Right lobe of liver (tissue), 6 donors: ENCODE results near the gene DHX57. TPM values are rescaled to one million over a fixed set of nuclear protein-coding genes. Genes with fewer than 3 reads are reported as not detected.
A peak's percentile ranks its signal among the peaks of the same experiment; 100 is the strongest.

Experiments used
- ATAC-seq, 4 donors: fragments of 200-7000 bp; cut with Tn5 transposase; one replicate each; pipeline ENCODE4 v1.9.1; 2020; ENCODE audit warnings: mild to moderate bottlenecking in 4 of 4, moderate library complexity in 4 of 4
- DNase-seq, 3 donors: peaks; one replicate each; pipeline ENCODE4 v3.0.0-alpha.2; 2020
- H3K27ac ChIP-seq, 3 donors: fragments of 200-600 bp; one replicate each; pipeline ENCODE4 v1.8.0; 2022
- H3K27me3 ChIP-seq, 2 donors: fragments of 200-600 bp; one replicate each; pipeline ENCODE4 v1.8.0; 2022
- H3K36me3 ChIP-seq, 4 donors: fragments of 200-600 bp; sonication (generic) in 1 of 4; one replicate each; pipeline versions ENCODE4 v1.5.1 to v1.8.0; 2017 to 2022; ENCODE audit warnings: control low read depth in 1 of 4
- H3K4me1 ChIP-seq, 4 donors: fragments of 200-600 bp; sonication (generic) in 1 of 4; one replicate each; pipeline versions ENCODE4 v1.5.1 to v1.8.0; 2017 to 2022; ENCODE audit warnings: control low read depth in 1 of 4
- H3K4me3 ChIP-seq, 3 donors: fragments of 200-600 bp; one replicate each; pipeline ENCODE4 v1.8.0; 2022
- H3K9me3 ChIP-seq, 4 donors: fragments of 200-600 bp; sonication (generic) in 1 of 4; one replicate each; pipeline versions ENCODE4 v1.5.1 to v1.8.0; 2017 to 2022; ENCODE audit warnings: control low read depth in 1 of 4
- CTCF ChIP-seq, 4 donors: fragments of 200-600 bp in 3 of 4; fragments of 450-650 bp in 1 of 4; IDR thresholded peaks; one replicate each; pipeline versions ENCODE4 v1.5.1 to v1.8.0; 2016 to 2022; ENCODE audit warnings: antibody characterized with exemption in 4 of 4, mild to moderate bottlenecking in 2 of 4
- POLR2A ChIP-seq: fragments of 450-650 bp; IDR thresholded peaks from one replicate; pipeline ENCODE4 v1.6.1; 2017; ENCODE audit warnings: antibody characterized with exemption, mild to moderate bottlenecking
- WGBS: methylation state at CpG from one replicate; pipeline ENCODE4 v1.1.6; 2018; ENCODE audit warnings: low coverage, low lambda C conversion rate; ENCODE audit not compliant: insufficient coverage; ENCODE audit errors: missing lambda C conversion rate; 5-methylcytosine and 5-hydroxymethylcytosine counted together
- intact Hi-C, 2 donors: fragments of 100-400 bp; cut with DNase I; formaldehyde crosslinking; loops; one replicate each; pipeline versions ENCODE4 v1.11.2 to v1.14.1; 2022
- small RNA-seq, 2 experiments: library from RNA; depleted of rRNA; stranded (forward); fragments of <200 nt; gene quantifications; one replicate each; pipeline ENCODE3, GENCODE V24; 2016
- total RNA-seq, 6 experiments: library from RNA; depleted of rRNA in 2 of 6; stranded (reverse); fragments of >200 nt in 2 of 6; fragmentation: NEBNext Ultra II Directional in 3 of 6; extraction: Animal tissue kit (Norgen Biotek cat#: 25700) in 3 of 6; gene quantifications; one replicate each; pipeline versions ENCODE4 v1.1.0 to v1.2.4, GENCODE V29; 2016 to 2023
- donor health status: DM: no; HTN: yes; CAD: no.
- donor health status: DM: no; HTN: no; CAD: no.
- donor health status: DM: no; HTN: no; CAD: no.
- donor health status: DM: no; HTN: yes; CAD: no.
- donor health status: DM: no; HTN: yes; CAD: no.

Gene DHX57
- total RNA-seq, 6 experiments from 2014 or later: 4.4 to 6.4 (median 4.9) TPM

DNA sequence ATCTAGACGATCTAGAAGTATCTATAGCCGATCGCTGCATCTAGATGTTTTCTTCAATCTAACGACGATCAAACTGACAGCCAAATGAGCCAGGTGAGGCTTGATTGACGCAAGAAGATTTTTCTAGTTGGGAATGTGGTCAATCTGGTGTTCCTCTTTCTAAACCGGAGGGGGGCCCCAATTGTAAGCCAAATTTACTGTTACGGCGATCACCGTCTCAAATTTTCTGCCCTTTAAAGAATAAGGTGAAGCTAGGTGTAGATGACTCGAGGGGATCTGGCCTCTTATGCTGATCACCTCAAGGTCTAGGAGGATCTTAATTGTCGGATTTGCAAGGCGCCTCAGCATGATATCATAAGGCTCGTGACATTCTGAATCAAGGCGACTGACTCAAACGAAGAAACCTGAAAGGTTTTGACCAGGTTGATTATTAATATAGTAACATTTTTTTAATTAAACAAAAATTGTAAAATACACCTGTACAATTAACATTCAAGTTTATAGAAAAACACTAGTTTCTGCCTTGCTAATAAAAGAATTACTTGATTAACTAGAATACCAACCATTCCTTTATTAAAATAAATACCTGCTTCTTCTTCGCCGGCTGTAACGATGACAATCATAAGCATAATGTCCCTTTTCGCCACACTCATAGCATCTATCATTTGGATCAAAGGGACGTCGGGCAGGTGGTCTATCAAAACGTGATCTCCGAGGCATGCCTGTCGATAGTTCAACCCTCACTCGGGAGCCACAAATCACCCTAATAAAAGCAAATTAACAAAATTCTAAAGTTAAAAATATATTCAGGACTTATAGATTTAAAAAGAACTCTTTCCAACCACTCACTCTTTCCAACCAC, 126.6 kb downstream of the DHX57 start:
- TF ChIP-seq POLR2A (no peak), CTCF (IDR thresholded peaks at IDR 0.05) (no peak)
- peak overlapping the region in 1 of 3 donors; percentile 97 for H3K27ac ChIP-seq
- H3K4me1 ChIP-seq: peaks cover 0 to 64% (median 25%) of the 10 kb centered on the region in 4 donors
- WGBS: 54% methylated on average over 26 of the region's 26 CpGs
- DNase-seq (no peak), ATAC-seq (no peak)
- no peaks in the 10 kb centered on the region for H3K9me3 ChIP-seq
- intact Hi-C loops: no loop called here
- H3K36me3 ChIP-seq: peaks cover 0 to 58% (median 36%) of the 10 kb centered on the region in 4 donors
- no peaks in the 10 kb centered on the region for H3K27me3 ChIP-seq
- H3K4me3 ChIP-seq: peak overlapping the region; percentile 76 to 97 (median 91)

- TF ChIP-seq CTCF (IDR thresholded peaks at IDR 0.05): no peak
- no peak for TF ChIP-seq POLR2A
- Histone ChIP-seq H3K9me3 (no peaks in the 10 kb centered on the region), H3K27ac (no peak overlapping the region), H3K4me1 (peaks cover 0 to 65% (median 26%) of the 10 kb centered on the region in 4 donors), H3K36me3 (peaks cover 0 to 66% (median 39%) of the 10 kb centered on the region in 4 donors), H3K4me3 (no peak overlapping the region), H3K27me3 (no peaks in the 10 kb centered on the region)
- 84% methylated on average over 9 of the region's 9 CpGs for WGBS
- no peak for DNase-seq
- ATAC-seq: no peak
- intact Hi-C loops: no loop called here
These were observed 127.3 kb downstream of the DHX57 start for GRCh38 chr2:38748391-38748790.

DNA sequence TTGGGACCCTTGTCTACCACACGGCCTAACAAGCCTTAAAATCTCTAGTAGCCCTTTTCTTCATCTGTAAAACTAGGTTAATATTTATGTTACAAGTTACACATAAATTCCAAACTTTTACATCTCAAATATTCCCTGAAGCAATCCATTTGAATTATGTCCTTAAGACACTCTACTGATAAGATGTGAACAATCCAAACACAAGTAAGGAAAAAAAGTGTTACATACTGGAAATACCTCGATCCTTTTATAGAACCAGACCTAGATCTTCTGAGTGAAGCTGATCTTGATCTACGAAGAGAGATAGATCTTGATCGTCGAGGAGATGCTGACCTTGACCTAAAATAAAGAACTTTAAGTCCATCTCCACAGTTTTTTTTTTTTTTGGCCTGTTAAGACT, 127.9 kb downstream of the DHX57 start:
- Histone ChIP-seq H3K36me3 (peaks cover 0 to 72% (median 39%) of the 10 kb centered on the region in 4 donors), H3K4me3 (no peak overlapping the region)

More for the DNA sequence above, 127.9 kb downstream of the DHX57 start:
- Histone ChIP-seq H3K27me3 (no peaks in the 10 kb centered on the region), H3K9me3 (no peaks in the 10 kb centered on the region), H3K4me1 (peaks cover 0 to 71% (median 27%) of the 10 kb centered on the region in 4 donors), H3K27ac (no peak overlapping the region)
- ATAC-seq (no peak), DNase-seq (no peak)
- TF ChIP-seq POLR2A (no peak), CTCF (IDR thresholded peaks at IDR 0.05) (no peak)
- 64% methylated on average over 5 of the region's 5 CpGs for WGBS
- intact Hi-C loops: no loop called here

Small RNA genes lying within 50 kb of the gene (small RNA-seq; reads per million reads assigned to genes)
- 0 reads per million in 2 experiments for gene RNU6-851P

Other genes with a start within 250 kb of the DHX57 start
- gene GALM, start 209.8 kb downstream of the DHX57 start, total RNA-seq: 10 to 100 TPM; 26.2 to 47.9 (median 36.7) TPM
- 10 to 100 TPM; 33.5 to 57.4 (median 44.4) TPM for gene SRSF7, start 124.6 kb downstream of the DHX57 start, total RNA-seq
- 10 to 100 TPM in 1 of 6 experiments, 1 to 10 TPM in 5; 5.8 to 10.5 (median 7.3) TPM for gene GEMIN6, start 97.7 kb downstream of the DHX57 start, total RNA-seq
- gene MORN2, start within 50 bp of the DHX57 start, total RNA-seq: 1 to 10 TPM; 4.1 to 8.1 (median 5.0) TPM
- gene ARHGEF33, start 13.9 kb upstream of the DHX57 start, total RNA-seq: under 1 TPM in 4 of 6 experiments, not detected in 2; 0.11 to 0.56 (median 0.29) TPM
- 10 to 100 TPM in 5 of 6 experiments, 1 to 10 TPM in 1; 9.6 to 20.1 (median 16.5) TPM for gene SOS1, start 245.1 kb upstream of the DHX57 start, total RNA-seq